Measurements from ENCODE around the gene TAC3.
"Not testable (repeated sequence)": the region's sequence is repeated elsewhere in the genome, so short reads cannot be mapped to it uniquely, and the experiment has no call there.

The TAC3 gene

GRCh38 chr12:56978397-56979138, 37.8 kb downstream of the TAC3 start:
- H3K4me2 ChIP-seq (ENCODE audit: insufficient read depth, low read length): no peak overlapping the region
- no peaks in the 10 kb centered on the region for H3K4me1 ChIP-seq (ENCODE audit: insufficient read depth, low read length)
- no peaks in the 10 kb centered on the region for H3K79me2 ChIP-seq (ENCODE audit: insufficient read depth, low read length)
- H3K9me3 ChIP-seq (ENCODE audit: insufficient read depth, low read length, severe bottlenecking): no peaks in the 10 kb centered on the region
- H3K9ac ChIP-seq (ENCODE audit: low read depth, low read length): no peak overlapping the region
- H3K36me3 ChIP-seq (ENCODE audit: insufficient read depth, low read length): no peaks in the 10 kb centered on the region
- no peaks in the 10 kb centered on the region for H4K20me1 ChIP-seq (ENCODE audit: insufficient read depth, low read length)
- H3K27me3 ChIP-seq (ENCODE audit: insufficient read depth, low read length, poor library complexity): no peaks in the 10 kb centered on the region
- DNase-seq: no peak
- no peak overlapping the region for H3K4me3 ChIP-seq (ENCODE audit: low read depth in 1 of 2, low read length in 2 of 2)
- ATAC-seq (ENCODE audit: insufficient read depth, low read depth): no peak
- TF ChIP-seq EZH2 (IDR thresholded peaks at IDR 0.05; ENCODE audit: borderline replicate concordance, low read depth, low read length, severe bottlenecking) (no peak), CTCF (IDR thresholded peaks at IDR 0.05; ENCODE audit: borderline replicate concordance, extremely low read depth, low read length, poor library complexity, severe bottlenecking) (no peak)
- no peak overlapping the region for H2AFZ ChIP-seq (ENCODE audit: low read depth, low read length)
- H3K27ac ChIP-seq (ENCODE audit: low read length): no peak overlapping the region

- H2AFZ ChIP-seq (ENCODE audit: low read depth, low read length); H3K27ac ChIP-seq (ENCODE audit: low read length): not testable (repeated sequence)
Observed at GRCh38 chr12:56977361-56977760, 39.0 kb downstream of the TAC3 start.

GRCh38 chr12:56974224-56974623, 42.1 kb downstream of the TAC3 start:
- not testable (repeated sequence) for H3K27me3 ChIP-seq (ENCODE audit: insufficient read depth, low read length, poor library complexity); H3K27ac ChIP-seq (ENCODE audit: low read length); H3K4me2 ChIP-seq (ENCODE audit: insufficient read depth, low read length); H3K9me3 ChIP-seq (ENCODE audit: insufficient read depth, low read length, severe bottlenecking); H3K9ac ChIP-seq (ENCODE audit: low read depth, low read length); H3K4me1 ChIP-seq (ENCODE audit: insufficient read depth, low read length); DNase-seq; H3K79me2 ChIP-seq (ENCODE audit: insufficient read depth, low read length); H4K20me1 ChIP-seq (ENCODE audit: insufficient read depth, low read length); H2AFZ ChIP-seq (ENCODE audit: low read depth, low read length); H3K36me3 ChIP-seq (ENCODE audit: insufficient read depth, low read length); H3K4me3 ChIP-seq (ENCODE audit: low read depth in 1 of 2, low read length in 2 of 2); ATAC-seq (ENCODE audit: insufficient read depth, low read depth)

More at GRCh38 chr12:56977361-56977760, 39.0 kb downstream of the TAC3 start:
- H4K20me1 ChIP-seq (ENCODE audit: insufficient read depth, low read length); H3K79me2 ChIP-seq (ENCODE audit: insufficient read depth, low read length); H3K9ac ChIP-seq (ENCODE audit: low read depth, low read length); H3K36me3 ChIP-seq (ENCODE audit: insufficient read depth, low read length); DNase-seq; H3K9me3 ChIP-seq (ENCODE audit: insufficient read depth, low read length, severe bottlenecking); ATAC-seq (ENCODE audit: insufficient read depth, low read depth); H3K4me2 ChIP-seq (ENCODE audit: insufficient read depth, low read length); H3K4me1 ChIP-seq (ENCODE audit: insufficient read depth, low read length); H3K4me3 ChIP-seq (ENCODE audit: low read depth in 1 of 2, low read length in 2 of 2); H3K27me3 ChIP-seq (ENCODE audit: insufficient read depth, low read length, poor library complexity): not testable (repeated sequence)

- H3K9ac ChIP-seq (ENCODE audit: low read depth, low read length); ATAC-seq (ENCODE audit: insufficient read depth, low read depth); H3K9me3 ChIP-seq (ENCODE audit: insufficient read depth, low read length, severe bottlenecking); H3K27ac ChIP-seq (ENCODE audit: low read length); H3K27me3 ChIP-seq (ENCODE audit: insufficient read depth, low read length, poor library complexity); H3K79me2 ChIP-seq (ENCODE audit: insufficient read depth, low read length); H4K20me1 ChIP-seq (ENCODE audit: insufficient read depth, low read length); H3K4me2 ChIP-seq (ENCODE audit: insufficient read depth, low read length); H3K4me1 ChIP-seq (ENCODE audit: insufficient read depth, low read length); H2AFZ ChIP-seq (ENCODE audit: low read depth, low read length); H3K36me3 ChIP-seq (ENCODE audit: insufficient read depth, low read length); H3K4me3 ChIP-seq (ENCODE audit: low read depth in 1 of 2, low read length in 2 of 2); DNase-seq: not testable (repeated sequence)
Observed at GRCh38 chr12:56968910-56969309, 47.4 kb downstream of the TAC3 start.

- H3K4me3 ChIP-seq (ENCODE audit: low read depth in 1 of 2, low read length in 2 of 2); H3K27ac ChIP-seq (ENCODE audit: low read length); H3K4me2 ChIP-seq (ENCODE audit: insufficient read depth, low read length); DNase-seq; H3K4me1 ChIP-seq (ENCODE audit: insufficient read depth, low read length); ATAC-seq (ENCODE audit: insufficient read depth, low read depth); H4K20me1 ChIP-seq (ENCODE audit: insufficient read depth, low read length); H3K27me3 ChIP-seq (ENCODE audit: insufficient read depth, low read length, poor library complexity); H3K9ac ChIP-seq (ENCODE audit: low read depth, low read length); H3K9me3 ChIP-seq (ENCODE audit: insufficient read depth, low read length, severe bottlenecking); H3K36me3 ChIP-seq (ENCODE audit: insufficient read depth, low read length); H3K79me2 ChIP-seq (ENCODE audit: insufficient read depth, low read length); H2AFZ ChIP-seq (ENCODE audit: low read depth, low read length): not testable (repeated sequence)
Observed at GRCh38 chr12:56965997-56966642, 50.2 kb downstream of the TAC3 start.

GRCh38 chr12:56965124-56965523, 51.2 kb downstream of the TAC3 start:
- H3K27ac ChIP-seq (ENCODE audit: low read length); H3K4me2 ChIP-seq (ENCODE audit: insufficient read depth, low read length); H3K79me2 ChIP-seq (ENCODE audit: insufficient read depth, low read length); H3K4me1 ChIP-seq (ENCODE audit: insufficient read depth, low read length); H3K9ac ChIP-seq (ENCODE audit: low read depth, low read length); H2AFZ ChIP-seq (ENCODE audit: low read depth, low read length); H3K4me3 ChIP-seq (ENCODE audit: low read depth in 1 of 2, low read length in 2 of 2); ATAC-seq (ENCODE audit: insufficient read depth, low read depth); H3K36me3 ChIP-seq (ENCODE audit: insufficient read depth, low read length); H4K20me1 ChIP-seq (ENCODE audit: insufficient read depth, low read length); DNase-seq; H3K9me3 ChIP-seq (ENCODE audit: insufficient read depth, low read length, severe bottlenecking); H3K27me3 ChIP-seq (ENCODE audit: insufficient read depth, low read length, poor library complexity): not testable (repeated sequence)

- H3K27ac ChIP-seq (ENCODE audit: low read length); H3K4me3 ChIP-seq (ENCODE audit: low read depth in 1 of 2, low read length in 2 of 2); H3K4me2 ChIP-seq (ENCODE audit: insufficient read depth, low read length); H3K36me3 ChIP-seq (ENCODE audit: insufficient read depth, low read length); H4K20me1 ChIP-seq (ENCODE audit: insufficient read depth, low read length); ATAC-seq (ENCODE audit: insufficient read depth, low read depth); H3K27me3 ChIP-seq (ENCODE audit: insufficient read depth, low read length, poor library complexity); H2AFZ ChIP-seq (ENCODE audit: low read depth, low read length); H3K79me2 ChIP-seq (ENCODE audit: insufficient read depth, low read length); DNase-seq; H3K9ac ChIP-seq (ENCODE audit: low read depth, low read length); H3K4me1 ChIP-seq (ENCODE audit: insufficient read depth, low read length); H3K9me3 ChIP-seq (ENCODE audit: insufficient read depth, low read length, severe bottlenecking): not testable (repeated sequence)
Observed at GRCh38 chr12:56963557-56963956, 52.8 kb downstream of the TAC3 start.
